ENCODE data around the gene DBNDD1.

GRCh38 chr16:89987169-89987568, 32.1 kb downstream of the DBNDD1 start:
- TF ChIP-seq POLR2A (IDR thresholded peaks at IDR 0.05): no peak
- TF ChIP-seq, protein P1, sequence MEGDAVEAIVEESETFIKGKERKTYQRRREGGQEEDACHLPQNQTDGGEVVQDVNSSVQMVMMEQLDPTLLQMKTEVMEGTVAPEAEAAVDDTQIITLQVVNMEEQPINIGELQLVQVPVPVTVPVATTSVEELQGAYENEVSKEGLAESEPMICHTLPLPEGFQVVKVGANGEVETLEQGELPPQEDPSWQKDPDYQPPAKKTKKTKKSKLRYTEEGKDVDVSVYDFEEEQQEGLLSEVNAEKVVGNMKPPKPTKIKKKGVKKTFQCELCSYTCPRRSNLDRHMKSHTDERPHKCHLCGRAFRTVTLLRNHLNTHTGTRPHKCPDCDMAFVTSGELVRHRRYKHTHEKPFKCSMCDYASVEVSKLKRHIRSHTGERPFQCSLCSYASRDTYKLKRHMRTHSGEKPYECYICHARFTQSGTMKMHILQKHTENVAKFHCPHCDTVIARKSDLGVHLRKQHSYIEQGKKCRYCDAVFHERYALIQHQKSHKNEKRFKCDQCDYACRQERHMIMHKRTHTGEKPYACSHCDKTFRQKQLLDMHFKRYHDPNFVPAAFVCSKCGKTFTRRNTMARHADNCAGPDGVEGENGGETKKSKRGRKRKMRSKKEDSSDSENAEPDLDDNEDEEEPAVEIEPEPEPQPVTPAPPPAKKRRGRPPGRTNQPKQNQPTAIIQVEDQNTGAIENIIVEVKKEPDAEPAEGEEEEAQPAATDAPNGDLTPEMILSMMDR (IDR thresholded peaks at IDR 0.05): no peak
